Lung (tissue), 12 donors: ENCODE measurements around the gene SLC22A2. TPM values are rescaled to one million over a fixed set of nuclear protein-coding genes. Genes with fewer than 3 reads are reported as not detected.

Experiments
- ATAC-seq: fragments of 200-7000 bp; cut with Tn5 transposase; one replicate; pipeline ENCODE4 v1.9.1; 2020; ENCODE audit warnings: moderate number of reproducible peaks; ENCODE audit not compliant: insufficient read depth, low FRiP score
- DNase-seq, 3 donors: peaks; one replicate each; pipeline ENCODE4 v3.0.0-alpha.2; 2013 to 2017
- H3K27ac ChIP-seq, 2 donors: one replicate each; pipeline ENCODE4 v1.5.1; 2013; ENCODE audit warnings: mild to moderate bottlenecking in 2 of 2, moderate library complexity in 2 of 2, control low read depth in 1 of 2, inconsistent platforms in 1 of 2, low read depth in 1 of 2, low read length in 1 of 2
- H3K27me3 ChIP-seq, 3 donors: one replicate each; pipeline ENCODE4 v1.5.1; 2013; ENCODE audit warnings: low read length in 2 of 3; ENCODE audit not compliant: control insufficient read depth in 3 of 3, insufficient read depth in 3 of 3
- H3K36me3 ChIP-seq, 4 donors: one replicate each; pipeline ENCODE4 v1.5.1; 2013; ENCODE audit warnings: low read length in 4 of 4, mild to moderate bottlenecking in 1 of 4, moderate library complexity in 1 of 4; ENCODE audit not compliant: control insufficient read depth in 4 of 4, insufficient read depth in 4 of 4
- H3K4me1 ChIP-seq, 5 donors: one replicate each; pipeline ENCODE4 v1.5.1; 2013; ENCODE audit warnings: low read length in 5 of 5, mild to moderate bottlenecking in 2 of 5, moderate library complexity in 1 of 5; ENCODE audit not compliant: control insufficient read depth in 5 of 5, insufficient read depth in 5 of 5
- H3K4me3 ChIP-seq: one replicate; pipeline ENCODE4 v1.5.1; 2013; ENCODE audit warnings: mild to moderate bottlenecking, control low read depth, moderate library complexity
- H3K9ac ChIP-seq, 2 donors: one replicate each; pipeline ENCODE4 v1.5.1; 2013; ENCODE audit warnings: low read length in 2 of 2, control low read depth in 1 of 2; ENCODE audit not compliant: insufficient read depth in 1 of 2
- H3K9me3 ChIP-seq, 4 donors: one replicate each; pipeline ENCODE4 v1.5.1; 2013; ENCODE audit warnings: low read length in 3 of 4, mild to moderate bottlenecking in 1 of 4, moderate library complexity in 1 of 4; ENCODE audit not compliant: control insufficient read depth in 4 of 4, insufficient read depth in 3 of 4
- CTCF ChIP-seq: IDR thresholded peaks from 2 replicates; pipeline ENCODE4 v1.5.1; 2012; ENCODE audit warnings: mild to moderate bottlenecking; ENCODE audit errors: control extremely low read depth, extremely low read depth
- WGBS, 2 donors: extraction: QIAGEN DNeasy Blood & Tissue Kit; methylation state at CpG; one replicate each; pipeline ENCODE4 v1.1.7; 2013; 5-methylcytosine and 5-hydroxymethylcytosine counted together
- polyA plus RNA-seq, 2 donors: library from polyadenylated mRNA; stranded (reverse); fragments of 200-250 nt; gene quantifications; one replicate each; pipeline ENCODE4 v1.2.1, GENCODE V29; 2013
- total RNA-seq, 2 donors: library from RNA; depleted of rRNA in 1 of 2; stranded (reverse); fragments of >200 nt in 1 of 2; gene quantifications; one replicate each; pipeline ENCODE4 v1.2.1, GENCODE V29; 2014 to 2021
- donor health status: control.
- donor health status: control.
- donor health status: Bipolar disorder and iron deficiency.
- donor health status: healthy.
- donor health status: DM: yes; HTN: yes; CAD: no.

Gene SLC22A2
- total and polyA plus RNA-seq, 4 donors, result not detected

- DNase-seq (no peak), ATAC-seq (no peak)
- Histone ChIP-seq H3K4me1 (peaks cover 0 to 4% (median 0%) of the 10 kb centered on the region in 5 donors), H3K9ac (no peak overlapping the region), H3K27me3 (no peaks in the 10 kb centered on the region), H3K9me3 (no peaks in the 10 kb centered on the region), H3K4me3 (no peak overlapping the region), H3K27ac (no peak overlapping the region), H3K36me3 (no peaks in the 10 kb centered on the region)
- no peak for TF ChIP-seq CTCF
Measured at GRCh38 chr6:160273196-160273595, 14.6 kb upstream of the SLC22A2 start.

GRCh38 chr6:160272707-160273106, 14.1 kb upstream of the SLC22A2 start:
- no peaks in the 10 kb centered on the region for H3K9me3 ChIP-seq
- no peak for TF ChIP-seq CTCF
- WGBS, 2 donors, result 95% methylated on average over 2 of the region's 2 CpGs
- no peaks in the 10 kb centered on the region for H3K27me3 ChIP-seq
- H3K9ac ChIP-seq, result no peak overlapping the region
- no peak overlapping the region for H3K4me3 ChIP-seq
- H3K36me3 ChIP-seq, result no peaks in the 10 kb centered on the region
- DNase-seq (no peak), ATAC-seq (no peak)
- no peak overlapping the region for H3K27ac ChIP-seq
- H3K4me1 ChIP-seq, result peaks cover 0 to 4% (median 0%) of the 10 kb centered on the region in 5 donors

GRCh38 chr6:160270347-160270746, 11.7 kb upstream of the SLC22A2 start:
- H3K27me3 ChIP-seq, result no peaks in the 10 kb centered on the region
- no peaks in the 10 kb centered on the region for H3K36me3 ChIP-seq
- DNase-seq (no peak), ATAC-seq (no peak)
- H3K4me1 ChIP-seq, result peaks cover 0 to 2% (median 0%) of the 10 kb centered on the region in 5 donors
- H3K4me3 ChIP-seq, result no peak overlapping the region
- no peaks in the 10 kb centered on the region for H3K9me3 ChIP-seq
- no peak overlapping the region for H3K9ac ChIP-seq
- TF ChIP-seq CTCF, result no peak
- 87 to 89% methylated on average over 6 of the region's 6 CpGs for WGBS, 2 donors
- H3K27ac ChIP-seq, result no peak overlapping the region

- H3K4me3 ChIP-seq, result no peak overlapping the region
- 92 to 93% methylated on average over 3 of the region's 3 CpGs for WGBS, 2 donors
Measured at GRCh38 chr6:160269771-160270170, 11.2 kb upstream of the SLC22A2 start.

More at GRCh38 chr6:160269771-160270170, 11.2 kb upstream of the SLC22A2 start:
- Histone ChIP-seq H3K36me3 (no peaks in the 10 kb centered on the region), H3K27me3 (no peaks in the 10 kb centered on the region), H3K9ac (no peak overlapping the region), H3K4me1 (no peaks in the 10 kb centered on the region), H3K9me3 (no peaks in the 10 kb centered on the region), H3K27ac (no peak overlapping the region)
- ATAC-seq (no peak), DNase-seq (no peak)
- no peak for TF ChIP-seq CTCF
